Right hindlimb (tissue), 1 donor: ENCODE results near the gene IL4R.

Experiments used
- DNase-seq: peaks from one replicate; pipeline ENCODE4 v3.0.0-alpha.2; 2018

Gene IL4R

GRCh38 chr16:27289669-27290068 lies 24.1 kb upstream of the IL4R start:
- no peak for DNase-seq

GRCh38 chr16:27290562-27290961 lies 23.2 kb upstream of the IL4R start:
- DNase-seq: no peak

GRCh38 chr16:27291106-27291505 lies 22.7 kb upstream of the IL4R start:
- DNase-seq: peak; percentile 35

GRCh38 chr16:27291722-27292240 lies 22.0 kb upstream of the IL4R start:
- DNase-seq: no peak

GRCh38 chr16:27293343-27293742 lies 20.4 kb upstream of the IL4R start:
- DNase-seq: no peak

- no peak for DNase-seq
Observed at GRCh38 chr16:27298132-27298531, 15.6 kb upstream of the IL4R start.

GRCh38 chr16:27301236-27301861 lies 12.4 kb upstream of the IL4R start:
- no peak for DNase-seq

- no peak for DNase-seq
Observed at GRCh38 chr16:27302126-27302525, 11.6 kb upstream of the IL4R start.

GRCh38 chr16:27303256-27304100 lies 10.3 kb upstream of the IL4R start:
- DNase-seq: no peak

GRCh38 chr16:27304102-27304501 lies 9.7 kb upstream of the IL4R start:
- no peak for DNase-seq

- no peak for DNase-seq
Observed at GRCh38 chr16:27304881-27305745, 8.7 kb upstream of the IL4R start.

GRCh38 chr16:27305839-27306442 lies 7.8 kb upstream of the IL4R start:
- no peak for DNase-seq

GRCh38 chr16:27308792-27309191 lies 5.0 kb upstream of the IL4R start:
- DNase-seq: no peak

- no peak for DNase-seq
Observed at GRCh38 chr16:27310576-27311447, 3.0 kb upstream of the IL4R start.

- no peak for DNase-seq
Observed at GRCh38 chr16:27311448-27311830, 2.3 kb upstream of the IL4R start.

GRCh38 chr16:27311897-27312303 lies 1.9 kb upstream of the IL4R start:
- no peak for DNase-seq

- no peak for DNase-seq
Observed at GRCh38 chr16:27312580-27313421, 973 bp upstream of the IL4R start.

GRCh38 chr16:27314161-27314723 lies 468 bp downstream of the IL4R start:
- DNase-seq: peak; percentile 66

GRCh38 chr16:27314986-27315332 lies 1.2 kb downstream of the IL4R start:
- DNase-seq: no peak

- DNase-seq: no peak
Observed at GRCh38 chr16:27315333-27316037, 1.7 kb downstream of the IL4R start.
